WERI-Rb-1 (cell line): ENCODE measurements around the gene LRRC8C.
"Not testable (repeated sequence)": the region's sequence is repeated elsewhere in the genome, so short reads cannot be mapped to it uniquely, and the experiment has no call there.

ENCODE experiments used
- DNase-seq: peaks from one replicate; pipeline ENCODE4 v3.0.0-alpha.2; 2020
- H3K27ac ChIP-seq: fragments of 250-450 bp; sonication (Bioruptor Pico); 2 replicates; pipeline ENCODE4 v1.5.1; 2020; ENCODE audit warnings: mild to moderate bottlenecking, moderate library complexity
- H3K27me3 ChIP-seq: fragments of 250-450 bp; sonication (Bioruptor Pico); 2 replicates; pipeline ENCODE4 v1.5.1; 2021; ENCODE audit warnings: mild to moderate bottlenecking, low read depth, moderate library complexity; ENCODE audit not compliant: insufficient read depth, severe bottlenecking
- H3K36me3 ChIP-seq: fragments of 250-450 bp; sonication (Bioruptor Pico); 2 replicates; pipeline ENCODE4 v1.5.1; 2020; ENCODE audit warnings: mild to moderate bottlenecking, moderate library complexity
- H3K4me3 ChIP-seq: 2 replicates; pipeline ENCODE4 v1.5.1; 2011; ENCODE audit warnings: low read depth, mild to moderate bottlenecking, control low read depth, low read length
- H3K9me3 ChIP-seq: fragments of 250-450 bp; sonication (Bioruptor Pico); 2 replicates; pipeline ENCODE4 v1.5.1; 2021; ENCODE audit warnings: mild to moderate bottlenecking, moderate library complexity; ENCODE audit not compliant: severe bottlenecking
- TF ChIP-seq, protein P1 (sequence below): IDR thresholded peaks from 2 replicates; pipeline ENCODE4 v1.5.1; 2011; ENCODE audit warnings: low read depth, mild to moderate bottlenecking, control low read depth, inconsistent platforms, low read length

Gene LRRC8C

DNA sequence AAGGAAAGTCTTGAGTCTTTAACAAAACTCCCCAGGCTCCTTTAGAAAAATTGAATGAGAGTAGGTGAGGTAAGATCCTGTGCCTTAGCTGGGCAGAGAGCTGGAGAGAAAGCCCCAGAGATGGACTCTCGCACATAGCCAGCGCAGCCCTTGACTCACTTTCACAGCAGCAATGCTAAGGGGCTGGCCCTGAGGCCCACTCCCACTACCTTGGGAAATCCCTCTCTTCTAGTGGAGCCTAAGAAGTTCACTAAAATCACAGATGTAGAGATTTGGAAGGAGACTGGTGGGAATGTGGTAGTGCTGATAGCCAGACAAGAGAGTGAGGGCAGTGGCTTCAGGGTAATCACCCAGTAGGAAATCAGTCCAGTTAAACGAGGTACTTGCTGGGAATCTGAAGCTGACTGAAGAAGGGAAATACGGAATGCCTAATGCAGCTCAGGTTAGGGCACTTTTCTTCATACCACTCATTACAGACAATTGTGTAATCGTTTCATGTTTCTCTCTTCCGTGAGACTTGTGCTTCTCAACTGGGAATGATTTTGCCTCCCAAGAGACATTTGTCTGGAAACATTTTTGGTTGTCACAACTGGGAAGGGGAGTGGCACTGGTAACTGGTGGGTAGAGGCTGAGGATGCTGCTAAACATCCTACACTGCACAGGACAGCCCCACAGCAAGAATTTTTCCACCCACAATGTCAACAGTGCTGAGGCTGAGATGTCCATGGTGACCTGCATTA is 42.4 kb upstream of the LRRC8C start:
- no peak for DNase-seq

DNA sequence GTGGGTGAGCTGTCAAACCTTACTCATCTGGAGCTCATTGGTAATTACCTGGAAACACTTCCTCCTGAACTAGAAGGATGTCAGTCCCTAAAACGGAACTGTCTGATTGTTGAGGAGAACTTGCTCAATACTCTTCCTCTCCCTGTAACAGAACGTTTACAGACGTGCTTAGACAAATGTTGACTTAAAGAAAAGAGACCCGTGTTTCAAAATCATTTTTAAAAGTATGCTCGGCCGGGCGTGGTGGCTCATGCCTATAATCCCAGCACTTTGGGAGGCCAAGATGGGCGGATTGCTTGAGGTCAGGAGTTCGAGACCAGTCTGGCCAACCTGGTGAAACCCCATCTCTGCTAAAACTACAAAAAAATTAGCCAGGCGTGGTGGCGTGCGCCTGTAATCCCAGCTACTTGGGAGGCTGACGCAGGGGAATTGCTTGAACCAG is 40.0 kb upstream of the LRRC8C start:
- H3K27ac ChIP-seq, H3K4me3 ChIP-seq, DNase-seq, H3K27me3 ChIP-seq, H3K9me3 ChIP-seq: not testable (repeated sequence)
- peaks cover 13% of the 10 kb centered on the region for H3K36me3 ChIP-seq

More for the DNA sequence above, 42.4 kb upstream of the LRRC8C start:
- Histone ChIP-seq H3K27ac (no peak overlapping the region), H3K4me3 (no peak overlapping the region), H3K27me3 (no peaks in the 10 kb centered on the region), H3K9me3 (no peaks in the 10 kb centered on the region), H3K36me3 (peaks cover 26% of the 10 kb centered on the region)
- TF ChIP-seq, protein P1, sequence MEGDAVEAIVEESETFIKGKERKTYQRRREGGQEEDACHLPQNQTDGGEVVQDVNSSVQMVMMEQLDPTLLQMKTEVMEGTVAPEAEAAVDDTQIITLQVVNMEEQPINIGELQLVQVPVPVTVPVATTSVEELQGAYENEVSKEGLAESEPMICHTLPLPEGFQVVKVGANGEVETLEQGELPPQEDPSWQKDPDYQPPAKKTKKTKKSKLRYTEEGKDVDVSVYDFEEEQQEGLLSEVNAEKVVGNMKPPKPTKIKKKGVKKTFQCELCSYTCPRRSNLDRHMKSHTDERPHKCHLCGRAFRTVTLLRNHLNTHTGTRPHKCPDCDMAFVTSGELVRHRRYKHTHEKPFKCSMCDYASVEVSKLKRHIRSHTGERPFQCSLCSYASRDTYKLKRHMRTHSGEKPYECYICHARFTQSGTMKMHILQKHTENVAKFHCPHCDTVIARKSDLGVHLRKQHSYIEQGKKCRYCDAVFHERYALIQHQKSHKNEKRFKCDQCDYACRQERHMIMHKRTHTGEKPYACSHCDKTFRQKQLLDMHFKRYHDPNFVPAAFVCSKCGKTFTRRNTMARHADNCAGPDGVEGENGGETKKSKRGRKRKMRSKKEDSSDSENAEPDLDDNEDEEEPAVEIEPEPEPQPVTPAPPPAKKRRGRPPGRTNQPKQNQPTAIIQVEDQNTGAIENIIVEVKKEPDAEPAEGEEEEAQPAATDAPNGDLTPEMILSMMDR: no peak

DNA sequence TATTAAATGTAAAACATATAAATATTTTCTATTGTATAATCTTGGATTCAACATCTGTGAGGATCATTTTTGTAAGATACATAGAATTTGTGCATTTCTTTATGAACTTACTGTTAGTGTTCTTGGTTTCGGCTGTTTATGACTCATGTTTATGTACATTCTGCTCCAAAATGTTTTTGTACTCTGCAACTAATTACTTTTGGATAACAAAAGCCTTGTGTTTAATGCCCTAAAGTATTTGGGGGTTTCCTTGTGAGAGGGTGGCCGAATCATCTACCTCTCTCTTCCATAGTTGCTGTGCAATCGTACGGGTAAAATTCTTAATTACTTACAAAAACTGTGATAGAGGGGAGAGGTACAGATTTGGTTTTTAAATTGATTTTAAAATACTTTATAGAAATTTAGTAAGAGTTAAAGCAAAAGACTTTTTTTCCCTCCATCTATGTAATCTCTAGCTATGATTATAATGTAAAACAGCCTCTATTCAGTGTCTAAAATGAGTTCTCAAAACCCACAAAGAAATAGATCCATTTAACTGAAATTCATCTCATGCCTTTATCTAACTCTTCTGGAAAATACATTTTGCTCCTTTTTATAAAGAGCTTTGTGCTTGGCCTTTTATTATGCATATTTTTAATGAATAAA is 38.7 kb upstream of the LRRC8C start:
- H3K27me3 ChIP-seq: no peaks in the 10 kb centered on the region
- no peaks in the 10 kb centered on the region for H3K9me3 ChIP-seq
- H3K4me3 ChIP-seq: no peak overlapping the region
- no peak overlapping the region for H3K27ac ChIP-seq
- DNase-seq: no peak
- H3K36me3 ChIP-seq: peaks cover 6% of the 10 kb centered on the region
- TF ChIP-seq, protein P1: no peak

DNA sequence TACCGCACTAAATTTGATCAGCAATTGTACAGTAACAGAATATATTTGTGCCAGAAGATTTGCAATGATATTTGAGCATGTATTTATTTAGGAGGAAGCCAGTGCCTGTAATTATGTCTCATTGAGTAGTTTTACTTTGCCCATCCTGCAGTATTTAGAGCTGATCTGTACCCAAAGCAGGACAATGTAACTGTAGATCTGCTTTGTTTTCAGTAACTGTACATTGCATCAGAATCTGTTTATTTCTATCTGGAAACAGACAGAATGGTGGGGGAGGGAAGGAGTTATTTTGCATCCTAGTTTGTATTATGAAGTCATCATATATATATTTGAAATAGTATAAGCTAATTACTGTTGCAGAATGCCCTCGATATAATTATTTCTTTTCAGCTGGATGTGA is 36.2 kb upstream of the LRRC8C start:
- Histone ChIP-seq H3K27ac (no peak overlapping the region), H3K27me3 (no peaks in the 10 kb centered on the region), H3K36me3 (peaks cover 3% of the 10 kb centered on the region; the same call in 1 of the 2 replicates), H3K9me3 (no peaks in the 10 kb centered on the region), H3K4me3 (no peak overlapping the region)
- TF ChIP-seq, protein P1: no peak
- DNase-seq: no peak

DNA sequence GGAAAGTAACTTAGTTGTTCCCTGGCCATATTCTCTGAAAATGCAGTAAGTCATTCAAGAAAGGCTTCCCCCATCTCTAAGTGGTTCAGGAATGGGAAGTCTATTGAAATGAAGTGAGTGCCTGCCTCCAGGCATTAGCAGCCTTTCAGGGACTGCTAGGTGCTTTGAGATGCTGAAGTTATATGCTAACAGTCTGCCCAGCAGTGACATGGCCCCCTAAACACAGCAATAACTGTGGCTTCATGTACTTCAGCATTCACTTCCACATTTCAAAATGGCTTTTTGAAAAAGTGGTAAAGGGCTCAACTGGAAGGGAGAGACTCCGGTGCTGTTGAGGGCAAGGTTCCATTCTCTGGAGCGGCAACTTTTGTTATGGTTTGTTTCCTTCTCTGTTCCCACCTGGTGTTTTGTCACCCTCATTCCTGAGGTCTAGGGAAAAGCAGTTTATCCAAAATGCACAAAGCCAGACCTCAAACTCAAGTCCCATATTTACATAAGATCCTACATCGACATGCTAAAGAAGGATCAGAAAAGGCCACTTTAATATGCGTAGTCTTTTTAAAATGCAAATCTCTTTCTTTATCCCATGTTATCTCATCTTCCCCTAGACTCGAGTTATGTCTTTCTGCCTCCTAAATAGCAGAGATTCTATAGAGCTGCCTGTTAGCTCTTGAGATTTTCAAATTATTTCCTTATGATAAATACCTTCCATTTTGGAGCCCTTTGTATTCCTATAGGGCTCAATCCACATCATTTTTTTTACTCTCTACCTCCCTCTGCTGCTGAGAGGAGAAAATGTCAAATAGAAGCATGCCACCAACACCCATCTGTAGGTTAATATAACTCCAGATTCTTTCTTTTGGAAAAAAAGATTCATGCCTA is 34.2 kb upstream of the LRRC8C start:
- Histone ChIP-seq H3K27me3 (no peaks in the 10 kb centered on the region), H3K36me3 (no peaks in the 10 kb centered on the region), H3K27ac (no peak overlapping the region), H3K9me3 (no peaks in the 10 kb centered on the region), H3K4me3 (no peak overlapping the region)
- TF ChIP-seq, protein P1: peak; percentile 35; the same call in 1 of the 2 replicates
- no peak for DNase-seq

DNA sequence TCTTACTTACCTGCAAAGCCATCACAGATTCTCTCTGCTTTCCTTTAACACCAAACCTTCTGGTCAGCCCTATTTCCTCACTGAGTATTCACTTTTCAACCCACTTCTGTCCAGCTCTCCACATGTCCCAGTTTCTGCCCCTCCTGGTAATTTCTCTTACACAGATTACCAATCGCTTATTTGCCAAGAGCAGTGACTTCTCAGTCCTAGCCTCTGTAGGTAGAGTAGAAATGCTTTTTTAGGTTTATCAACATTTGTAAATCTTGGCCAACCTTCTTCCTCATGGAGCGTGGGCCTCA is 33.6 kb upstream of the LRRC8C start:
- TF ChIP-seq, protein P1: no peak
- no peak for DNase-seq
- H3K27me3 ChIP-seq: no peaks in the 10 kb centered on the region
- no peaks in the 10 kb centered on the region for H3K9me3 ChIP-seq
- H3K27ac ChIP-seq: no peak overlapping the region
- H3K4me3 ChIP-seq: no peak overlapping the region
- no peaks in the 10 kb centered on the region for H3K36me3 ChIP-seq
